GM12878 (cell line): ENCODE results near the gene IQGAP3. TPM values are rescaled to one million over a fixed set of nuclear protein-coding genes. Genes with fewer than 3 reads are reported as not detected.

Experiments used
- ATAC-seq: fragments of 200-7000 bp; cut with Tn5 transposase; 3 replicates; pipeline ENCODE4 v1.9.1; 2020; ENCODE audit warnings: mild to moderate bottlenecking, moderate library complexity
- BruUV-seq: library from RNA; stranded (reverse); fragments of 400-500 nt; replicated peaks from 2 replicates; lab custom pipeline; 2021; lab: Mats Ljungman, UMichigan
- CTCF ChIA-PET: fragments of 300-600 bp; sonication (Branson Sonifier 250); formaldehyde crosslinking; extraction: SDS; loops from one replicate; lab custom pipeline; 2021; ENCODE audit warnings: inconsistent platforms; lab: Yijun Ruan, JAX
- POLR2A ChIA-PET: fragments of 350-600 bp; formaldehyde crosslinking; extraction: SDS; loops from one replicate; lab custom pipeline; 2021; ENCODE audit warnings: inconsistent platforms; lab: Charles Lee
- RAD21 ChIA-PET: fragments of 300-600 bp; sonication (Branson Sonifier 250); formaldehyde crosslinking; loops from one replicate; lab custom pipeline; 2023; ENCODE audit warnings: antibody characterized with exemption; ENCODE audit not compliant: unreplicated experiment; lab: Charles Lee
- SMC1A ChIA-PET: fragments of 300-600 bp; sonication (Branson Sonifier 250); formaldehyde crosslinking; loops from one replicate; lab custom pipeline; 2023; ENCODE audit not compliant: unreplicated experiment, uncharacterized antibody; lab: Charles Lee
- DNase-seq: peaks from one replicate; pipeline ENCODE4 v3.0.0-alpha.2; 2011; ENCODE audit warnings: low read depth, low spot score
- FAIRE-seq: peaks from 3 replicates; lab custom pipeline; 2011; peaks lifted over from hg19 to GRCh38; lab: Jason Lieb, UNC
- H2AFZ ChIP-seq: 2 replicates; pipeline ENCODE4 v1.6.0; 2011; ENCODE audit warnings: low read depth, low read length, control low read depth; ENCODE audit not compliant: control insufficient read depth
- H3K27ac ChIP-seq: 2 replicates; pipeline ENCODE4 v1.5.1; 2011; ENCODE audit warnings: control low read depth; ENCODE audit not compliant: control insufficient read depth, insufficient read depth
- H3K27me3 ChIP-seq, 2 experiments: replicated peaks in 1 of 2; 2 replicates each; pipeline versions ENCODE4 v1.6.0 to v1.6.1; 2011; ENCODE audit warnings: low read length in 1 of 2; ENCODE audit not compliant: control insufficient read depth in 2 of 2, insufficient read depth in 2 of 2
- H3K36me3 ChIP-seq, 2 experiments: 2 replicates each; pipeline ENCODE4 v1.5.1; 2011; ENCODE audit warnings: low read length in 1 of 2; ENCODE audit not compliant: control insufficient read depth in 2 of 2, insufficient read depth in 2 of 2
- H3K4me1 ChIP-seq: 2 replicates; pipeline ENCODE4 v1.6.1; 2011; ENCODE audit warnings: mild to moderate bottlenecking, low read length, moderate library complexity, mixed read lengths; ENCODE audit not compliant: control insufficient read depth, insufficient read depth
- H3K4me2 ChIP-seq: 2 replicates; pipeline ENCODE4 v1.6.0; 2011; ENCODE audit warnings: control low read depth; ENCODE audit not compliant: control insufficient read depth, insufficient read depth
- H3K4me3 ChIP-seq: fragments of 200-600 bp; sonication (generic); 2 replicates; pipeline ENCODE4 v1.5.1; 2016
- H3K79me2 ChIP-seq: 2 replicates; pipeline ENCODE4 v1.6.0; 2011; ENCODE audit warnings: low read length; ENCODE audit not compliant: control insufficient read depth, insufficient read depth
- H3K9ac ChIP-seq: 2 replicates; pipeline ENCODE4 v1.8.0; 2011; ENCODE audit warnings: low read length, control low read depth, mixed read lengths; ENCODE audit not compliant: control insufficient read depth, insufficient read depth
- H3K9me3 ChIP-seq: replicated peaks from 3 replicates; pipeline ENCODE4 v1.5.1; 2011; ENCODE audit warnings: mild to moderate bottlenecking, low read length; ENCODE audit not compliant: control insufficient read depth, insufficient read depth
- H4K20me1 ChIP-seq: 2 replicates; pipeline ENCODE4 v1.6.0; 2011; ENCODE audit not compliant: control insufficient read depth, insufficient read depth
- CHD1 ChIP-seq: IDR thresholded peaks from 2 replicates; pipeline ENCODE4 v1.6.1; 2012; ENCODE audit warnings: low read depth, low read length, improper control_type of control experiment
- EP300 ChIP-seq, 2 experiments: fragments of 150-350 bp in 1 of 2; IDR thresholded peaks; 2 replicates each; pipeline ENCODE4 v1.6.1; 2011 to 2012; ENCODE audit warnings: low read depth in 2 of 2, low read length in 2 of 2, borderline replicate concordance in 1 of 2, improper control_type of control experiment in 1 of 2, inconsistent platforms in 1 of 2; ENCODE audit not compliant: control insufficient read depth in 1 of 2
- HDAC6 ChIP-seq: fragments of 200-600 bp; sonication (generic); IDR thresholded peaks from one replicate; pipeline ENCODE4 v1.8.0; 2017; ENCODE audit warnings: antibody characterized with exemption; ENCODE audit not compliant: unreplicated experiment
- JUND ChIP-seq: IDR thresholded peaks from 2 replicates; pipeline ENCODE4 v1.6.1; 2012; ENCODE audit warnings: low read depth, mild to moderate bottlenecking, low read length, improper control_type of control experiment, moderate library complexity
- MEF2A ChIP-seq: IDR thresholded peaks from 2 replicates; pipeline ENCODE4 v1.6.1; 2011; ENCODE audit warnings: low read depth, mild to moderate bottlenecking, low read length, moderate library complexity; ENCODE audit not compliant: insufficient read depth
- MTA3 ChIP-seq: IDR thresholded peaks from 2 replicates; pipeline ENCODE4 v1.6.1; 2012; ENCODE audit warnings: low read length, inconsistent platforms, borderline replicate concordance
- POLR2AphosphoS5 ChIP-seq: IDR thresholded peaks from 2 replicates; pipeline ENCODE4 v1.6.1; 2011; ENCODE audit warnings: mild to moderate bottlenecking, low read length, inconsistent platforms
- RB1 ChIP-seq: fragments of 450-650 bp; formaldehyde crosslinking; IDR thresholded peaks from 2 replicates; pipeline ENCODE4 v1.6.1; 2017; ENCODE audit warnings: mild to moderate bottlenecking, borderline replicate concordance
- RELA ChIP-seq: fragments of 450-650 bp; IDR thresholded peaks from 2 replicates; pipeline ENCODE4 v1.8.0; 2014; ENCODE audit warnings: borderline replicate concordance; ENCODE audit not compliant: partially characterized antibody
- RUNX3 ChIP-seq: IDR thresholded peaks from 2 replicates; pipeline ENCODE4 v1.6.1; 2012; ENCODE audit warnings: low read length, inconsistent platforms
- TCF12 ChIP-seq: IDR thresholded peaks from 2 replicates; pipeline ENCODE4 v1.6.1; 2011; ENCODE audit warnings: low read depth, mild to moderate bottlenecking, low read length
- TCF3 ChIP-seq: IDR thresholded peaks from 2 replicates; pipeline ENCODE4 v1.6.1; 2012; ENCODE audit warnings: low read depth, mild to moderate bottlenecking, low read length, borderline replicate concordance; ENCODE audit not compliant: insufficient read depth
- WRNIP1 ChIP-seq: IDR thresholded peaks from 2 replicates; pipeline ENCODE4 v1.6.1; 2011; ENCODE audit warnings: low read depth, low read length, improper control_type of control experiment, borderline replicate concordance
- YBX1 ChIP-seq: fragments of 450-650 bp; IDR thresholded peaks from 2 replicates; pipeline ENCODE4 v1.6.1; 2016; ENCODE audit warnings: antibody characterized with exemption
- WGBS: methylation state at CpG from one replicate; pipeline ENCODE4 v1.1.6; 2016; ENCODE audit warnings: low lambda C conversion rate; ENCODE audit not compliant: insufficient replicate concordance, insufficient coverage; ENCODE audit errors: missing lambda C conversion rate; 5-methylcytosine and 5-hydroxymethylcytosine counted together
- in situ Hi-C: fragments of 300-500 bp; cut with MboI; formaldehyde crosslinking; loops from 9 replicates; pipeline ENCODE4 v1.14.3; 2018; ENCODE audit warnings: mixed read lengths
- intact Hi-C: fragments of 100-400 bp; cut with micrococcal nuclease; formaldehyde crosslinking; loops from one replicate; pipeline ENCODE4 v1.14.2; 2022; ENCODE audit not compliant: unreplicated experiment
- polyA plus RNA-seq, 11 experiments: library from polyadenylated mRNA; depleted of rRNA in 4 of 11; unstranded in 6 of 11; stranded (reverse) in 5 of 11; fragments of >200 nt; fragmentation: Nextera tagmentation in 4 of 11; fragmentation: Illumina TruSeq in 1 of 11; extraction: Ambion mirVana in 4 of 11; extraction: Trizol in 1 of 11; gene quantifications; 1 replicate in 1 of 11; 2 replicates in 10 of 11; pipeline versions ENCODE4 v1.2.1 to v1.2.3, GENCODE V29; 2011 to 2016; ENCODE audit warnings: inconsistent platforms in 2 of 11, missing spikeins in 2 of 11, low read depth in 1 of 11
- total RNA-seq, 4 experiments: library from RNA; depleted of rRNA in 3 of 4; stranded (reverse); fragments of >200 nt in 3 of 4; fragmentation: Illumina TruSeq in 1 of 4; extraction: Trizol in 1 of 4; gene quantifications; 2 replicates each; pipeline versions ENCODE4 v1.2.1 to v1.2.3, GENCODE V29; 2013 to 2021
- TF ChIP-seq, protein P1 (sequence below): fragments of 450-650 bp; IDR thresholded peaks from 2 replicates; pipeline ENCODE4 v1.6.1; 2016; ENCODE audit warnings: mild to moderate bottlenecking

Gene IQGAP3
- total and polyA plus RNA-seq, 10 of the 15 experiments (the other 5 are each of a cell fraction or from before 2014, with no cell fraction given): 1.1 to 10.7 (median 7.9) TPM

DNA sequence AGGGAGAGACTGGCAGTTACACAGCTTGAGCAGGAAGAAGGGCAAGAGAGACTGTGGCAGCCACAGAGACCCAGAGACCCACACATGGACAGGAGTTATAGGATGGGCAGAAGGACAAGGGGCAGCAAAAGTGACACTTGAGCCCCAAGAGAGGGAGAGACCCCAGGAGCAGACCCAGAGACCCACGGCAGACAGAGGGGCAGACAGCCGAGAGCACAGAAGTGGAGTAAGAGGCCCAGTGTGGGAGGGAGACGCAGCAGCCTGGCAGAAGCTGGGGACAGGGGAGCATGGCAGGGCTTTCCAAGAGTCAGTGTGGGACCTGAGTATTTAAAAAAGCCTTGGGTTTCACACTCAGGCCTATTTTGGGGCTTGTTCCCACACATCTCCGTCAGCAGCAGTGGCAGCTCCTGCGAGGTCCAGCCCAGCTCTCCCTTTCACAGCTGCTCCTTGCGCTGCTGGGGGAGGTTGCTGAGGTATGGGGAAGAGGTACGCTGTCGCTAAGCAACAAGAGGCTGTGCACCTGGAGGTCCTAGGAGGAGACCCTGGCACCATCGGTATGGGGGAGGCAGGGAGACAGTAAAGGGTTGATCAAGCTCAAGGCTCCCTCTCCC, 62.8 kb downstream of the IQGAP3 start:
- in situ Hi-C loops: no loop called here
- H3K27me3 ChIP-seq: no peaks in the 10 kb centered on the region

DNA sequence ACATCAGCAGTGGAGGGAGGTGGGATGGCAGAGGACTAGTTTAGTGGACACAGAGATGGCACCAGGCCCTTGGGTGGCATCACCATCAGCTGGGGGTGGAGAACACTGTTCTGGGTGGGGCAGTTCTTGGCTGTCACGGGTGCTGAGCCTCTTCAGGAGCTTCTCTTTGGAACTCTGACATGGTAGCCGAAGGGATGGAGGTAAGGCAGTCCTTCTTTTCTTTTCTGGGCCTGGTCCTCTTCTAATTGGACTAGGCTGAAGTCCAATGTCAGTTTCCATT, 63.5 kb downstream of the IQGAP3 start:
- no peaks in the 10 kb centered on the region for H4K20me1 ChIP-seq
- intact Hi-C loops: loop anchor here (5.0 to 10.0 kb wide), 2 partner anchors 93 to 236 kb away; partner anchors contain the start of genes GPATCH4 and MRPL24
- WGBS: 42% methylated on average over 2 of the region's 2 CpGs
- H3K27ac ChIP-seq: peak overlapping the region; percentile 80; the same call in 1 of the 2 replicates
- in situ Hi-C loops: no loop called here
- peak overlapping the region; percentile 82 for H3K4me2 ChIP-seq
- H3K9ac ChIP-seq: peak overlapping the region; percentile 70
- peak overlapping the region; percentile 75 for H2AFZ ChIP-seq
- no peaks in the 10 kb centered on the region for H3K36me3 ChIP-seq
- TF ChIP-seq JUND (no peak), MEF2A (no peak), CHD1 (no peak), MTA3 (no peak), WRNIP1 (no peak), TCF3 (no peak), RELA (no peak), POLR2AphosphoS5 (no peak), RUNX3 (no peak), EP300 (IDR thresholded peaks at IDR 0.05; ENCODE audit: borderline replicate concordance in 1 of 2, control insufficient read depth in 1 of 2, low read depth in 2 of 2, low read length in 2 of 2) (no peak), HDAC6 (no peak)
- TF ChIP-seq, protein P1, sequence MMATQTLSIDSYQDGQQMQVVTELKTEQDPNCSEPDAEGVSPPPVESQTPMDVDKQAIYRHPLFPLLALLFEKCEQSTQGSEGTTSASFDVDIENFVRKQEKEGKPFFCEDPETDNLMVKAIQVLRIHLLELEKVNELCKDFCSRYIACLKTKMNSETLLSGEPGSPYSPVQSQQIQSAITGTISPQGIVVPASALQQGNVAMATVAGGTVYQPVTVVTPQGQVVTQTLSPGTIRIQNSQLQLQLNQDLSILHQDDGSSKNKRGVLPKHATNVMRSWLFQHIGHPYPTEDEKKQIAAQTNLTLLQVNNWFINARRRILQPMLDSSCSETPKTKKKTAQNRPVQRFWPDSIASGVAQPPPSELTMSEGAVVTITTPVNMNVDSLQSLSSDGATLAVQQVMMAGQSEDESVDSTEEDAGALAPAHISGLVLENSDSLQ: no peak
- no peaks in the 10 kb centered on the region for H3K27me3 ChIP-seq
- no peaks in the 10 kb centered on the region for H3K9me3 ChIP-seq
- no TSS peak for BruUV-seq
- H3K4me3 ChIP-seq: peak overlapping the region; percentile 84; the same call in 1 of the 2 replicates
- ChIA-PET SMC1A (interaction anchor here (0.9 to 16.4 kb wide), 9 partner anchors 8 to 123 kb away, joined by 3 to 460 read pairs (median 5); partner anchors contain the start of gene IQGAP3), RAD21 (interaction anchor here (0.8 to 4.7 kb wide), 12 partner anchors 8 to 243 kb away, joined by 3 to 80 read pairs (median 4); partner anchors contain the start of gene NAXE), CTCF (interaction anchor here (0.8 to 3.3 kb wide), 16 partner anchors 8 to 219 kb away, joined by 3 to 36 read pairs (median 5); partner anchors contain the start of genes ISG20L2, METTL25B and NAXE), POLR2A (interaction anchor here (0.5 to 17.1 kb wide), 10 partner anchors 12 to 484 kb away, joined by 3 to 630 read pairs (median 5); partner anchors contain the start of gene MEF2D)
- peaks cover 32% of the 10 kb centered on the region for H3K4me1 ChIP-seq
- H3K79me2 ChIP-seq: peaks cover 3% of the 10 kb centered on the region
- FAIRE-seq (no peak), DNase-seq (no peak), ATAC-seq (no peak)

More for the DNA sequence above, 62.8 kb downstream of the IQGAP3 start:
- 92% methylated on average over 9 of the region's 9 CpGs for WGBS
- Histone ChIP-seq H3K36me3 (no peaks in the 10 kb centered on the region), H3K27ac (no peak overlapping the region), H3K9ac (no peak overlapping the region), H2AFZ (no peak overlapping the region), H3K4me3 (no peak overlapping the region), H3K79me2 (peaks cover 3% of the 10 kb centered on the region), H4K20me1 (no peaks in the 10 kb centered on the region), H3K4me2 (no peak overlapping the region), H3K4me1 (peaks cover 25% of the 10 kb centered on the region), H3K9me3 (no peaks in the 10 kb centered on the region)
- no TSS peak for BruUV-seq
- FAIRE-seq (no peak), DNase-seq (no peak), ATAC-seq (no peak)
- intact Hi-C loops: loop anchor here (5.0 to 10.0 kb wide), 2 partner anchors 93 to 235 kb away; partner anchors contain the start of genes GPATCH4 and MRPL24
- TF ChIP-seq TCF12: no peak
- TF ChIP-seq YBX1: no peak
- no peak for TF ChIP-seq RB1
- ChIA-PET RAD21 (interaction anchor here (1.2 to 4.7 kb wide), 5 partner anchors 11 to 89 kb away, joined by 3 to 80 read pairs (median 28); no protein-coding TSS in a partner anchor), CTCF (interaction anchor here (0.5 to 3.3 kb wide), 8 partner anchors 10 to 219 kb away, joined by 3 to 36 read pairs (median 12); partner anchors contain the start of genes ISG20L2 and METTL25B), SMC1A (interaction anchor here (0.9 to 16.4 kb wide), 7 partner anchors 8 to 123 kb away, joined by 3 to 460 read pairs (median 4); partner anchors contain the start of genes IQGAP3 and MEF2D), POLR2A (interaction anchor here (0.5 to 17.1 kb wide), 5 partner anchors 11 to 484 kb away, joined by 3 to 630 read pairs (median 11); partner anchors contain the start of gene MEF2D)
